Measurements from ENCODE around the gene FAM25G. TPM values are rescaled to one million over a fixed set of nuclear protein-coding genes. Genes with fewer than 3 reads are reported as not detected.

Gene FAM25G
- polyA plus RNA-seq, 3 donors from 2014 or later: not detected

- H3K4me3 Mint-ChIP-seq: no peak overlapping the region
Observed at GRCh38 chr10:47449102-47449978, 42.2 kb downstream of the FAM25G start.

DNA sequence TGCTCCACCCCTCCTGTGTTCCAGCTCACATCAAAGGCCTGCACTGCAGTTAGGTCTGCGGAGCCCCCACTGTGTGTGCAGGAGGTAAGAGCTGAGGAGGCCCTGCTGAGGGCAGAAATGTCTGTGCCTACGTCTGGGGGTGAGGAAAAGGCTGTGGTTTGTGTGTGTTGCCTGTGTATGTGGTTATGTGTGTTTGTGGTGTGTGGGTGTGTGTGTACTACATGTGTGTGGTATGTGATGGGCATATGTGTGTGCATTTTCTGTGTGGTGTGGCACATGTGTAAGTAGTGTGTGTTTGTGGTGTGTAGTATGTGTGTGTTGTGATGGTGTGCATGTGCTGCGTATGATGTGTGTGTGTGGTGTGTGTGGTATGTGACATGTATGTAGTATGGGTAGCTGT lies 43.8 kb downstream of the FAM25G start:
- Mint-ChIP-seq H3K4me1 (no peaks in the 10 kb centered on the region), H3K36me3 (peaks cover 3 to 5% (median 4%) of the 10 kb centered on the region in 3 donors), H3K27ac (no peak overlapping the region), H3K9me3 (peaks cover 3 to 18% (median 9%) of the 10 kb centered on the region in 6 donors), H3K4me3 (no peak overlapping the region), H3K27me3 (ENCODE audit: low read depth in 3 of 3) (peaks cover 0 to 7% (median 1%) of the 10 kb centered on the region in 3 donors)
- DNase-seq: no peak

More at GRCh38 chr10:47449102-47449978, 42.2 kb downstream of the FAM25G start:
- peaks cover 3 to 5% (median 4%) of the 10 kb centered on the region in 3 donors for H3K36me3 Mint-ChIP-seq
- peaks cover 0 to 2% (median 0%) of the 10 kb centered on the region in 3 donors for H3K27me3 Mint-ChIP-seq (ENCODE audit: low read depth in 3 of 3)
- peaks cover 3 to 13% (median 9%) of the 10 kb centered on the region in 6 donors for H3K9me3 Mint-ChIP-seq
- no peak overlapping the region for H3K27ac Mint-ChIP-seq
- H3K4me1 Mint-ChIP-seq: no peaks in the 10 kb centered on the region
- DNase-seq: no peak

GRCh38 chr10:47447209-47447608 lies 44.3 kb downstream of the FAM25G start:
- Mint-ChIP-seq H3K27me3 (ENCODE audit: low read depth in 3 of 3) (peaks cover 0 to 7% (median 1%) of the 10 kb centered on the region in 3 donors), H3K4me1 (no peaks in the 10 kb centered on the region), H3K4me3 (no peak overlapping the region), H3K36me3 (peaks cover 3 to 5% (median 4%) of the 10 kb centered on the region in 3 donors), H3K9me3 (peaks cover 3 to 18% (median 9%) of the 10 kb centered on the region in 6 donors), H3K27ac (no peak overlapping the region)
- DNase-seq: no peak

DNA sequence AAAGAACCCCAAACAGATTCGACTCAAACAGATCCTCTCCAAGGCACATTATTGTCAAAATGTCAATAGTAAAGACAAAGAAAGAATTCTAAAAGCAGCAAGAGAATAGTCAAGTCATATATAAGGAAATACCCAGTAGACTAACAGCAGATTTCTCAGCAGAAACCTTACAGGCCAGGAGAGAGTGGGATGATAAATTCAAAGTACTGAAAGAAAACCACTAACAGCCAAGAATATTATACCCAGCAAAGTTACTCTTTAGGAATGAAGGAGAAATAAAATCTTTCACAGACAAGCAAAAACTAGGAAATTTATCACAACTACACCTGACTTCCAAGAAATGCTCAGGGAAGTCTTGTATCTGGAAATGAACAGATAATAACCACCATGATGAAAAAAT lies 45.8 kb downstream of the FAM25G start:
- DNase-seq: no peak
- H3K4me1 Mint-ChIP-seq: no peaks in the 10 kb centered on the region
- no peak overlapping the region for H3K27ac Mint-ChIP-seq
- H3K27me3 Mint-ChIP-seq (ENCODE audit: low read depth in 3 of 3): peaks cover 0 to 7% (median 1%) of the 10 kb centered on the region in 3 donors
- H3K36me3 Mint-ChIP-seq: peaks cover 3 to 5% (median 4%) of the 10 kb centered on the region in 3 donors
- H3K9me3 Mint-ChIP-seq: peaks cover 3 to 18% (median 9%) of the 10 kb centered on the region in 6 donors
- H3K4me3 Mint-ChIP-seq: no peak overlapping the region

GRCh38 chr10:47444047-47444446 lies 47.5 kb downstream of the FAM25G start:
- H3K27ac Mint-ChIP-seq: no peak overlapping the region
- peaks cover 2 to 13% (median 8%) of the 10 kb centered on the region in 3 donors for H3K27me3 Mint-ChIP-seq (ENCODE audit: low read depth in 3 of 3)
- no peak overlapping the region for H3K4me3 Mint-ChIP-seq
- H3K4me1 Mint-ChIP-seq: no peaks in the 10 kb centered on the region
- H3K9me3 Mint-ChIP-seq: peaks cover 3 to 18% (median 9%) of the 10 kb centered on the region in 6 donors
- DNase-seq: no peak
- H3K36me3 Mint-ChIP-seq: peaks cover 3 to 5% (median 4%) of the 10 kb centered on the region in 3 donors

DNA sequence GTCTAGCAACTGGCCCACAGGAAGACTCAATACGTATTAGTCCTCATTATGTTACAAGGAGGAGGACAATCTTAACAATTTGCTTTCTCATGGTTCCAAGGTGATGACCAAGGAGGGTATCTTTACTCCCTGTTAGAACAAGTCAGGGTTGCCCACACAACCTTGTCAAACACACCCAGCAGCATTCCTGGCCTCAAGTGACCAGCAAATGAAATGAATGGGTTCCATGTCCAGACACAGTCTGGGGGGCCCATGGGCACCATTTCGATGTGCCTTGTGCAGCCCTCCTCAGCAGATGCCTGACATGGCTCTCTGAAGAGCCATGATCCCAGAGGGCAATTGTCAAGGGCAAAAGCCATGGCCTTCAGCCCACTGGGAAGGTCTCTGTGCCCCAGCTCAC lies 48.4 kb downstream of the FAM25G start:
- H3K4me3 Mint-ChIP-seq: no peak overlapping the region
- peaks cover 3 to 5% (median 4%) of the 10 kb centered on the region in 3 donors for H3K36me3 Mint-ChIP-seq
- peaks cover 3 to 25% (median 9%) of the 10 kb centered on the region in 6 donors for H3K9me3 Mint-ChIP-seq
- no peaks in the 10 kb centered on the region for H3K4me1 Mint-ChIP-seq
- DNase-seq: no peak
- H3K27me3 Mint-ChIP-seq (ENCODE audit: low read depth in 3 of 3): peaks cover 2 to 13% (median 8%) of the 10 kb centered on the region in 3 donors
- H3K27ac Mint-ChIP-seq: no peak overlapping the region

DNA sequence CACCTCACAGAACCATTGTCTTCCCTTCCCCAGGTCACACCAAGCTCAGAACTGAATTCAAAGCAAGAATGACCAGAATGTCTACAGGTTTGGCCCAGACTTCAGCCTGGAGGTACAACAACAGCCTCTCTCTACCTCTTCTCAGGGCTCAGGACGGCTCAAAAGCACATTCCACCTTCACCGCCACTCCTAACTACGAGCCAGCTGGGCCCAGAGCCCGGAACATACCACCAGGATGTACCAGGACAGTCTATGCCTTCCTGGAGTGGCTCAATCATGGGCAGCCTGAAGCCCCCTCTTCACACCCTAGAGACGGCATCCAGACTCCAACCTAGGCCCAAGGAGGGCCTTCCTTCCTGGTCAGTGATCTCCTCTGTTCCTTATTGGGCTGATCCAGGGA lies 49.1 kb downstream of the FAM25G start:
- Mint-ChIP-seq H3K9me3 (peaks cover 3 to 30% (median 9%) of the 10 kb centered on the region in 6 donors), H3K27me3 (ENCODE audit: low read depth in 3 of 3) (peaks cover 2 to 13% (median 8%) of the 10 kb centered on the region in 3 donors), H3K36me3 (peaks cover 3 to 5% (median 4%) of the 10 kb centered on the region in 3 donors), H3K4me3 (no peak overlapping the region), H3K4me1 (no peaks in the 10 kb centered on the region), H3K27ac (no peak overlapping the region)
- DNase-seq: no peak

DNA sequence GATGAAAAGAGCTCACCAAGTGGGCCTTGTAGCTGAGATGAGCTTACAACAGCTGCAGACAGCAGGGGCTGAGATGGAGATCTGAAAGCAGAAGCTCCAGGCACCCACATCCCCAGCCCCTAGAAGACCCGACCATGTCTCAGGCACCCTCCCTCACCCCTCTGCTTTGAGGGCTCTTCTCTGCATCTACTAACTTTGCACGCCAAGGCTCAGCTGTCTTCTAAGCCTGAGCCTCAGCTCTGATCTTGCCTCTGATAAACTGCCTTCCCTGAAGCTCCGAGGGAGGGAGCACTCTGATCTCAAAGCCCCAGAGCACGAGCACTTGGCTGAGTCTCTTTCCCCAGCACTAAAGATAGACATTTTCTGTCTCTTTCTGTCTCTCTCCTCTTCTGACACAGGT lies 49.6 kb downstream of the FAM25G start:
- no peak for DNase-seq
- peaks cover 3 to 30% (median 9%) of the 10 kb centered on the region in 6 donors for H3K9me3 Mint-ChIP-seq
- H3K27me3 Mint-ChIP-seq (ENCODE audit: low read depth in 3 of 3): peaks cover 2 to 13% (median 8%) of the 10 kb centered on the region in 3 donors
- H3K4me3 Mint-ChIP-seq: no peak overlapping the region
- peaks cover 3 to 5% (median 4%) of the 10 kb centered on the region in 3 donors for H3K36me3 Mint-ChIP-seq
- no peak overlapping the region for H3K27ac Mint-ChIP-seq
- H3K4me1 Mint-ChIP-seq: no peaks in the 10 kb centered on the region

DNA sequence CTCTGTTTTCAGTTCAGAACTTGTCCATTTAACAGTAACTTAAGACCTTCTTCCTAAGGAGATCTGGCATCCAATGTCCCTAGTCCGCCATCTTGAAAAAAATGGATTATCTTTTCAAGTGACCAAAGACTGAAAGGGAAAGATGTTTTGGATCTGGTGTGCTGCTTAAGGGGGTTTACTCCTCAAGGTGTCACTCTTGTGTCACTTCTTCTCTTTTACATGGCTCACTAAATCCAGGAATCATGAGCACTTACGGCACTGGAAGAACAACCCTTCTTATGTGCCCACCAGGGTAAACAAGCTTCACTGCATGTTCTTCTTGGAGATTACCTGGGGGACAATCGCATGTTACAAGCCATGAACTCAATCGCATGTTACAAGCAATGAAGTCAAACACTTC lies 51.3 kb downstream of the FAM25G start:
- no peak overlapping the region for H3K4me3 Mint-ChIP-seq
- no peak overlapping the region for H3K27ac Mint-ChIP-seq

GRCh38 chr10:47438857-47439474 lies 52.5 kb downstream of the FAM25G start:
- H3K36me3 Mint-ChIP-seq: no peaks in the 10 kb centered on the region
- peaks cover 0 to 22% (median 0%) of the 10 kb centered on the region in 6 donors for H3K9me3 Mint-ChIP-seq
- H3K27ac Mint-ChIP-seq: no peak overlapping the region
- H3K4me3 Mint-ChIP-seq: no peak overlapping the region
- H3K4me1 Mint-ChIP-seq: no peaks in the 10 kb centered on the region
- H3K27me3 Mint-ChIP-seq (ENCODE audit: low read depth in 3 of 3): peaks cover 4 to 13% (median 8%) of the 10 kb centered on the region in 3 donors
- DNase-seq: no peak

More for the DNA sequence above, 51.3 kb downstream of the FAM25G start:
- peaks cover 0 to 20% (median 3%) of the 10 kb centered on the region in 6 donors for H3K9me3 Mint-ChIP-seq
- H3K4me1 Mint-ChIP-seq: no peaks in the 10 kb centered on the region
- H3K36me3 Mint-ChIP-seq: peaks cover 0 to 1% (median under 1%) of the 10 kb centered on the region in 3 donors
- DNase-seq: no peak
- peaks cover 4 to 13% (median 8%) of the 10 kb centered on the region in 3 donors for H3K27me3 Mint-ChIP-seq (ENCODE audit: low read depth in 3 of 3)

Other genes with a start within 250 kb of the FAM25G start
- not detected for gene GDF10, start 191.5 kb downstream of the FAM25G start, polyA plus RNA-seq
- gene GDF2, start 169.2 kb downstream of the FAM25G start, polyA plus RNA-seq: not detected
- gene RBP3, start 143.3 kb downstream of the FAM25G start, polyA plus RNA-seq: not detected
- not detected for gene ZNF488, start 107.4 kb downstream of the FAM25G start, polyA plus RNA-seq
- gene ANXA8, start 7.6 kb downstream of the FAM25G start, polyA plus RNA-seq: under 1 TPM in 1 of 3 donors, not detected in 2; 0.23 TPM
- 1 to 10 TPM in 1 of 3 donors, under 1 TPM in 1, not detected in 1; 0.29 to 1.1 TPM for gene AGAP9, start 31.9 kb upstream of the FAM25G start, polyA plus RNA-seq